SK-N-MC (cell line): ENCODE measurements around the gene TIMMDC1.
A peak's percentile ranks its signal among the peaks of the same experiment; 100 is the strongest.

Experiments used
- DNase-seq: peaks from one replicate; pipeline ENCODE4 v3.0.0-alpha.2; 2011; ENCODE audit warnings: low read depth, low spot score
- H3K27ac ChIP-seq: fragments of 200-600 bp; sonication (generic); 2 replicates; pipeline ENCODE4 v1.5.1; 2016; ENCODE audit warnings: mixed run types
- H3K36me3 ChIP-seq: fragments of 200-600 bp; sonication (generic); 2 replicates; pipeline ENCODE4 v1.6.1; 2017; ENCODE audit warnings: antibody characterized with exemption, low read length, mixed read lengths; ENCODE audit not compliant: insufficient read depth
- H3K4me3 ChIP-seq: fragments of 200-600 bp; sonication (generic); 2 replicates; pipeline ENCODE4 v1.5.1; 2016
- H3K9ac ChIP-seq: fragments of 200-600 bp; sonication (generic); 2 replicates; pipeline ENCODE4 v1.8.0; 2017; ENCODE audit warnings: mixed run types, mixed read lengths; ENCODE audit not compliant: insufficient read length
- H3K9me3 ChIP-seq: fragments of 200-600 bp; sonication (generic); 2 replicates; pipeline ENCODE4 v1.6.1; 2017; ENCODE audit warnings: low read depth, mild to moderate bottlenecking, antibody characterized with exemption, low read length, moderate library complexity, mixed read lengths
- EZH2 ChIP-seq: fragments of 200-600 bp; sonication (generic); IDR thresholded peaks from one replicate; pipeline ENCODE4 v1.6.1; 2017; ENCODE audit warnings: antibody characterized with exemption
- FOXP2 ChIP-seq: optimal IDR thresholded peaks from 2 replicates; pipeline ENCODE3; 2011; ENCODE audit warnings: mild to moderate bottlenecking, moderate library complexity; ENCODE audit not compliant: insufficient read depth; ENCODE audit errors: extremely low read length, control extremely low read depth
- POLR2AphosphoS5 ChIP-seq: IDR thresholded peaks from 2 replicates; pipeline ENCODE4 v1.6.1; 2012; ENCODE audit warnings: mild to moderate bottlenecking, low read depth, low read length, borderline replicate concordance

Gene TIMMDC1

GRCh38 chr3:119498186-119499011 is at the start of gene TIMMDC1:
TSS of gene TIMMDC1 (plus strand) at chr3:119498547. CDS start at chr3:119498734, 187 bp downstream.
- Histone ChIP-seq H3K27ac (peak within 1 kb of the TSS; percentile 64), H3K36me3 (peaks cover 5% of the 10 kb centered on the region), H3K9ac (peak within 1 kb of the TSS; percentile 94), H3K4me3 (peak within 1 kb of the TSS; percentile 96), H3K9me3 (no peaks in the 10 kb centered on the region; the same call in 1 of the 2 replicates)
- peak; percentile 66 for DNase-seq
- TF ChIP-seq EZH2 (no peak), POLR2AphosphoS5 (peak; percentile 98)

GRCh38 chr3:119453822-119454221 is 44.5 kb upstream of the TIMMDC1 start:
- no peak for DNase-seq
- H3K36me3 ChIP-seq: peaks cover 73% of the 10 kb centered on the region
- no peaks in the 10 kb centered on the region for H3K9me3 ChIP-seq
- no peak overlapping the region for H3K4me3 ChIP-seq
- no peak for TF ChIP-seq EZH2
- no peak for TF ChIP-seq POLR2AphosphoS5
- no peak for TF ChIP-seq FOXP2
- no peak overlapping the region for H3K27ac ChIP-seq
- no peak overlapping the region for H3K9ac ChIP-seq

DNA sequence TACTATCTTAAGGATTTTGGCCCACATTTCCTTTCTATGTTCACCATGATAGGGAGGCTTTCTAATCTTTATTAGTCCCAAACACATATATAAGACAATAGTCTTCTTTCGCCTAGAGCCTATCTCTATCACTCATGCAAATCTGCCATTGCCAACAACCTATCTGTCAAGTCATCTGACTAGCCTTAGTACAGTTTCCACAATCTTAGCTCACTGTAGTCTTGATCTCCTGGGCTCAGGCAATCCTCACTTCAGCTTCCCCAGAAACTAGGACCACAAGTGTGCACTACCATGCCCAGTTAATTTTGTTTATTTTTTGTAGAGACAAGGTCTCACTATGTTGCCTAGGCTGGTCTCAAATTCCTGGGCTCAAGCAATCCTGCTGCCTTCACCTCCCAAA is 41.9 kb upstream of the TIMMDC1 start:
- TF ChIP-seq POLR2AphosphoS5: no peak
- no peak for TF ChIP-seq FOXP2
- no peak for TF ChIP-seq EZH2
- Histone ChIP-seq H3K27ac (no peak overlapping the region), H3K9me3 (no peaks in the 10 kb centered on the region), H3K9ac (no peak overlapping the region), H3K36me3 (peaks cover 82% of the 10 kb centered on the region), H3K4me3 (no peak overlapping the region)
- no peak for DNase-seq

- Histone ChIP-seq H3K4me3 (no peak overlapping the region), H3K27ac (no peak overlapping the region), H3K9ac (no peak overlapping the region), H3K36me3 (peaks cover 82% of the 10 kb centered on the region), H3K9me3 (no peaks in the 10 kb centered on the region)
- TF ChIP-seq EZH2 (no peak), POLR2AphosphoS5 (no peak), FOXP2 (no peak)
- no peak for DNase-seq
Measured at GRCh38 chr3:119457246-119457645, 41.1 kb upstream of the TIMMDC1 start.

DNA sequence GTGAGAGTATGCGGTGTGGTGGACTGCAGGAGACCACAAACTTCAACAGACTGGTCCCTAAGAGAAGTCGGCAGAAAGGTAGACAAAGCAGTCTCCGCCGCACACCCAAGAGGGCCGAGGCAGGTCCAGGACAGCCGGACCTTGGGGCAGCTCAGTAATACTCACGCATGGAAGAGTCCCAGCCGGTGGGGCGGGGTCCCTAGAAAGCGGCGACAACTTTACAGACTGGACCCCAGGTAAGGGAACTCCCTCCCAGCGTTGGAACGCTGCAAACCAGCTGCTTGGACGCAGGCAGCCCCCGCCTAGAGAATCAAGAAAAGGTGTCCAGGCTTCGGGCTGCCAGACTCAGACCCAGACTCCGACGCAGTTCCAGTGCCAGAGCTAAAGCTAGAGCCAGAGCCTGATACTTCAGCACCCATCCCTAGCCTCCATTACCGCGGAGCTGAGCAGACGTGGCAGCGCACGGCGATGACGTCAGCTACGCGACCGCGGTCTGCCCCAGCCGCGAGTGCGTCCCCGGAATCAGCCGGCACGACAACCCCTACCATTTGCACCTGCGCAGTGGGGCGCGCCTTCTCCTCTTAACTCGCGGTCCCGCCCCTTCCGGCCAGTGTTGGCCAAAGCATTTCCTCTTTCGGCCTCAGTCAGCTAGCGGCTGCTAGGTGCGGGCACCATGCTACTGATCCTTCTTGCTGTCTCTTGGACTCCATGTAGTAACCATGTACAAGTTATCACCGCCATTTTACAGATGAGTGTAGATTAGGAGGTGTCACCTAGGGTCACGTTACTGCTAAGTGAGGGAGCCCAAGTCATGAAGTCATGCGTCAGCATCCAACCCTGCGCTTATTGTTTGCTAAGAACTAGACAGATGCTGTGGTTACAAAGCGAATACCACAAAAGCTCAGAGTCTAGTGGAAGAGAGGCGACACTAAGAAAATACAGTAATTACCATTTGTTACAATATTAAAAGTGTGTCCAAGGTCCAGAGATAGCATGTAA is 34.9 kb upstream of the TIMMDC1 start, which contains the start of gene TMEM39A:
TSS of gene TMEM39A (minus strand) at position 445 of the 999 bp plus-strand sequence. CDS start 1,541 bp downstream, outside the sequence.
- H3K36me3 ChIP-seq: peaks cover 33% of the 10 kb centered on the region
- DNase-seq: peak; percentile 77
- no peak for TF ChIP-seq FOXP2
- TF ChIP-seq POLR2AphosphoS5: peak; percentile 95
- no peak for TF ChIP-seq EZH2
- peak within 1 kb of the TSS; percentile 100 for H3K4me3 ChIP-seq
- peak within 1 kb of the TSS; percentile 48 for H3K27ac ChIP-seq
- no peaks in the 10 kb centered on the region for H3K9me3 ChIP-seq
- peak within 1 kb of the TSS; percentile 97 for H3K9ac ChIP-seq

DNA sequence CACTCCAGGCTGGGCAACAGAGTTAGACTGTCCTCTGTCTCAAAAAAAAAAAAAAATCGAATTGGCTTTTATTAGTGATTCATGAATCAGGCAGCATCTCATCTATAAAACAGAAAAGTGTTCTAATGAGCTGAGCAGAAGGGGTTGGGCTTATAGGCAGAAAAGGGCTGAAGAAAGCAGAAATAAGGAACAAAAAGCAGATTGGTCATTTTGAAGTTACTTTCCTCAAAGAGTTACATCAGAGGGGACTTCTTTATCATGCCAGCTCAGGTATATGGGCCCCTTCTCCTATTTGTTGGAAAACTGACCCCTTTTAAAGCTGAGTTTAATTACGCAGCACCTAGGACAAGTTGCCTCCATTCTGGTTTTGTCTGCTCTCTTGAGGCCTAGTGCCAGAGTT is 30.3 kb upstream of the TIMMDC1 start:
- DNase-seq: no peak
- H3K27ac ChIP-seq: peak overlapping the region; percentile 10; the same call in 1 of the 2 replicates

DNA sequence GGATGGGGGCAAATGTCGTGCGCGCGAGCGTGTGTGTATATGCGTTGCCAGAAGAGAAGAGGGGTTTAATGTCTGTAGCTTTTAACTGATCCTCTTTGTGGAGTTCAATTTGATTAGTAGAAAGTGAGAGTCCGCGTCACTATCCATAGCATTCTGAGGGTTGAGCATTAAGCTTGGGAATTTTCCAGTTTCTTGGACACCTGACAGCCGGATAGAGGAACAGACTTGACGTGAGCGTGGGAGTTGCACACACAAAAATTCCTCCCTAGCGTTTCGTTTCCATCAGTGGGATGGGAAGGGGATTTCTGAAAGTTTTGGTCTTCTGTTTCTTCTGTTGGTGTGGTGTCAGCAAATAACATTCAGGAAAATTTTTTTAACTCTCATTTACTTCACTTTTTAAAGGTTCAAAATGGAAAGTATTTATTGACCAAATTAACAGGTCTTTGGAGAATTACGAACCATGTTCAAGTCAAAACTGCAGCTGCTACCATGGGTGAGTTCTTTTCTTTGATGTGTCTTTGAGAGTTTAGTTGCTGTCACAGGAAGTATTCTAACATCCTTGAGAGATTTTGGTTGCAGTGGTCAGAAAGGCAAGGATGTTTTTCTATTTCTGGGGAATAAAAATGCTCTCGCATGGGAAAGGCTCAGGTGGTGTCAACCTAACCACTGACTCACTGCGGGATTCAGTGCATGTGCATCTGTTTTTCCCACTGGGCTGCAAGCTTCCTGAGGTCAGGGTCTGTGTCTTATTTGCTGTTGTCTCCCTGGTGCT is 28.7 kb upstream of the TIMMDC1 start:
- Histone ChIP-seq H3K9ac (peak overlapping the region; percentile 88), H3K4me3 (peak overlapping the region; percentile 83), H3K9me3 (no peaks in the 10 kb centered on the region), H3K36me3 (no peaks in the 10 kb centered on the region; the same call in 1 of the 2 replicates), H3K27ac (no peak overlapping the region)
- TF ChIP-seq FOXP2 (no peak), POLR2AphosphoS5 (no peak), EZH2 (no peak)
- no peak for DNase-seq

More for the DNA sequence above, 30.3 kb upstream of the TIMMDC1 start:
- Histone ChIP-seq H3K9me3 (no peaks in the 10 kb centered on the region), H3K4me3 (peak overlapping the region; percentile 83), H3K9ac (no peak overlapping the region), H3K36me3 (no peaks in the 10 kb centered on the region; the same call in 1 of the 2 replicates)
- TF ChIP-seq EZH2 (no peak), POLR2AphosphoS5 (no peak), FOXP2 (no peak)
